PC-9 (cell line): Measurements from ENCODE around the gene C3. TPM values are rescaled to one million over a fixed set of nuclear protein-coding genes. Genes with fewer than 3 reads are reported as not detected.

ENCODE experiments used
- BruUV-seq: library from RNA; stranded (reverse); fragments of 400-500 nt; replicated peaks from 2 replicates; lab custom pipeline; 2021; lab: Mats Ljungman, UMichigan
- CTCF ChIA-PET: fragments of 300-600 bp; sonication (Branson Sonifier 250); formaldehyde crosslinking; loops from one replicate; lab custom pipeline; 2022; ENCODE audit warnings: antibody characterized with exemption; lab: Charles Lee
- POLR2A ChIA-PET: fragments of 300-600 bp; sonication (Branson Sonifier 250); formaldehyde crosslinking; loops from one replicate; lab custom pipeline; 2022; ENCODE audit warnings: antibody characterized with exemption; ENCODE audit not compliant: unreplicated experiment; lab: Charles Lee
- DNase-seq, 2 experiments: peaks; one replicate each; pipeline versions ENCODE4 v3.0.0 to v3.0.0-alpha.2; 2015 to 2022; ENCODE audit warnings: mixed read lengths in 1 of 2
- H2AFZ ChIP-seq: fragments of 200-600 bp; sonication (generic); 2 replicates; pipeline ENCODE4 v1.8.1; 2017; ENCODE audit warnings: antibody characterized with exemption
- H3F3A ChIP-seq: fragments of 200-600 bp; sonication (generic); 2 replicates; pipeline ENCODE4 v1.8.1; 2017; ENCODE audit warnings: antibody characterized with exemption, mild to moderate bottlenecking, low read depth; ENCODE audit not compliant: insufficient read depth
- H3K27ac ChIP-seq: fragments of 200-600 bp; sonication (generic); 2 replicates; pipeline ENCODE4 v1.6.1; 2016; ENCODE audit warnings: mixed run types
- H3K27me3 ChIP-seq: fragments of 200-600 bp; sonication (generic); 2 replicates; pipeline ENCODE4 v1.6.1; 2016; ENCODE audit warnings: low read depth, mixed run types; ENCODE audit not compliant: insufficient read depth
- H3K36me3 ChIP-seq: fragments of 200-600 bp; sonication (generic); 2 replicates; pipeline ENCODE4 v1.6.1; 2016; ENCODE audit warnings: low read depth, mixed run types
- H3K4me1 ChIP-seq: fragments of 200-600 bp; sonication (generic); replicated peaks from 2 replicates; pipeline ENCODE4 v1.6.1; 2016; ENCODE audit warnings: mixed run types; ENCODE audit not compliant: insufficient read depth
- H3K4me2 ChIP-seq: fragments of 200-600 bp; sonication (generic); 2 replicates; pipeline ENCODE4 v1.6.1; 2017; ENCODE audit warnings: mixed run types
- H3K4me3 ChIP-seq: fragments of 200-600 bp; sonication (generic); 2 replicates; pipeline ENCODE4 v1.6.1; 2016; ENCODE audit warnings: mixed run types
- H3K79me2 ChIP-seq: fragments of 200-600 bp; sonication (generic); 2 replicates; pipeline ENCODE4 v1.6.1; 2017; ENCODE audit warnings: low read depth, mixed run types
- H3K9me2 ChIP-seq: fragments of 200-600 bp; sonication (generic); 2 replicates; pipeline ENCODE4 v1.8.1; 2017; ENCODE audit warnings: mild to moderate bottlenecking; ENCODE audit not compliant: insufficient read depth
- H3K9me3 ChIP-seq: fragments of 200-600 bp; sonication (generic); 2 replicates; pipeline ENCODE4 v1.8.1; 2016; ENCODE audit warnings: low read depth; ENCODE audit not compliant: insufficient read depth
- H4K20me1 ChIP-seq: fragments of 200-600 bp; sonication (generic); 2 replicates; pipeline ENCODE4 v1.8.1; 2017; ENCODE audit not compliant: insufficient read depth
- CTCF ChIP-seq: fragments of 200-600 bp; sonication (generic); conservative IDR thresholded peaks from 2 replicates; pipeline ENCODE4 v1.6.1; 2017; ENCODE audit warnings: mixed run types, antibody characterized with exemption, mild to moderate bottlenecking, moderate library complexity
- EZH2 ChIP-seq: fragments of 200-600 bp; sonication (generic); IDR thresholded peaks from 2 replicates; pipeline ENCODE4 v1.8.0; 2017; ENCODE audit warnings: antibody characterized with exemption, low read depth
- intact Hi-C: fragments of 100-400 bp; cut with micrococcal nuclease; formaldehyde crosslinking; loops from one replicate; pipeline ENCODE4 v1.10.0; 2022; ENCODE audit not compliant: unreplicated experiment
- total RNA-seq: library from RNA; stranded (reverse); gene quantifications from 2 replicates; pipeline ENCODE4 v1.2.3, GENCODE V29; 2021

C3 gene
- total RNA-seq, 1 experiment from 2014 or later = 130 TPM

GRCh38 chr19:6737284-6737872 lies 16.9 kb upstream of the C3 start, which contains the start of gene GPR108:
Gene GPR108 (minus strand): TSS chr19:6737580. CDS start chr19:6737576, 4 bp downstream.
- DNase-seq = peak; percentile 96 to 98
- H3K36me3 ChIP-seq = no peaks in the 10 kb centered on the region
- peak within 1 kb of the TSS; percentile 79 for H3K4me2 ChIP-seq
- intact Hi-C loops = loop anchor here (5.0 kb wide), 2 partner anchors 275 to 610 kb away; partner anchors contain the start of gene CRB3
- POLR2A ChIA-PET = interaction anchor here (0.5 to 1.8 kb wide), 4 partner anchors 16 to 214 kb away, joined by 3 to 8 read pairs (median 4); partner anchors contain the start of genes C3 and TNFSF9
- peaks cover 41% of the 10 kb centered on the region for H3K79me2 ChIP-seq
- TF ChIP-seq CTCF (no peak), EZH2 (no peak)
- H3F3A ChIP-seq = peaks cover 37% of the 10 kb centered on the region
- H3K9me2 ChIP-seq = no peaks in the 10 kb centered on the region
- H3K27me3 ChIP-seq = no peaks in the 10 kb centered on the region
- BruUV-seq = no TSS peak
- H3K27ac ChIP-seq = peak within 1 kb of the TSS; percentile 81
- 0 out of 2 replicates have a peak, but pooled peaks cover 5% of the 10 kb centered on the region for H4K20me1 ChIP-seq
- H2AFZ ChIP-seq = peak within 1 kb of the TSS; percentile 76
- no peaks in the 10 kb centered on the region for H3K9me3 ChIP-seq
- peaks cover 27% of the 10 kb centered on the region for H3K4me1 ChIP-seq
- H3K4me3 ChIP-seq = peak within 1 kb of the TSS; percentile 82
- CTCF ChIA-PET = interaction anchor here (0.8 to 1.1 kb wide), 2 partner anchors 64 to 753 kb away, joined by 3 read pairs; no protein-coding TSS in a partner anchor

- Histone ChIP-seq H4K20me1 (0 out of 2 replicates have a peak, but pooled peaks cover 5% of the 10 kb centered on the region), H3K9me3 (no peaks in the 10 kb centered on the region), H3K36me3 (no peaks in the 10 kb centered on the region), H3K4me2 (peak overlapping the region; percentile 79), H3K4me1 (peaks cover 22% of the 10 kb centered on the region), H3K79me2 (peaks cover 36% of the 10 kb centered on the region), H3K27me3 (no peaks in the 10 kb centered on the region), H3K27ac (peak overlapping the region; percentile 81), H3F3A (peaks cover 32% of the 10 kb centered on the region), H3K4me3 (peak overlapping the region; percentile 82), H3K9me2 (no peaks in the 10 kb centered on the region), H2AFZ (peak overlapping the region; percentile 76)
- DNase-seq = peak in 1 of 2 experiments; percentile 37
- POLR2A ChIA-PET = interaction anchor here (0.5 to 1.8 kb wide), 3 partner anchors 16 to 206 kb away, joined by 3 to 8 read pairs (median 4); partner anchors contain the start of genes C3 and TNFSF9
- CTCF ChIA-PET = interaction anchor here (0.5 to 0.8 kb wide), 2 partner anchors 16 to 752 kb away, joined by 3 to 12 read pairs; partner anchors contain the start of gene C3
- TF ChIP-seq CTCF (peak; percentile 22; the same call in 1 of the 2 replicates), EZH2 (no peak)
- TSS peak; percentile 32 for BruUV-seq
- intact Hi-C loops = loop anchor here (1.0 to 5.0 kb wide), 4 partner anchors 105 to 610 kb away; partner anchors contain the start of gene CRB3
These were observed 16.4 kb upstream of the C3 start for GRCh38 chr19:6736917-6737283.

- H4K20me1 ChIP-seq = 0 out of 2 replicates have a peak, but pooled peaks cover 5% of the 10 kb centered on the region
- H2AFZ ChIP-seq = peak overlapping the region; percentile 76
- BruUV-seq = no TSS peak
- intact Hi-C loops = loop anchor here (1.0 to 5.0 kb wide), 4 partner anchors 104 to 609 kb away; partner anchors contain the start of gene CRB3
- no peaks in the 10 kb centered on the region for H3K9me2 ChIP-seq
- H3K4me3 ChIP-seq = peak overlapping the region; percentile 82
- TF ChIP-seq CTCF = peak; percentile 57; the same call in 1 of the 2 replicates
- TF ChIP-seq EZH2 = no peak
- H3K9me3 ChIP-seq = no peaks in the 10 kb centered on the region
- H3K27ac ChIP-seq = peak overlapping the region; percentile 81
- POLR2A ChIA-PET = no interaction called here
- H3K4me1 ChIP-seq = peaks cover 16% of the 10 kb centered on the region
- CTCF ChIA-PET = interaction anchor here (0.5 kb wide), 2 partner anchors 16 to 55 kb away, joined by 6 to 12 read pairs; partner anchors contain the start of gene C3
- H3K36me3 ChIP-seq = no peaks in the 10 kb centered on the region
- no peaks in the 10 kb centered on the region for H3K27me3 ChIP-seq
- H3K4me2 ChIP-seq = peak overlapping the region; percentile 79
- DNase-seq = peak; percentile 72 to 83
- peaks cover 31% of the 10 kb centered on the region for H3K79me2 ChIP-seq
- peaks cover 28% of the 10 kb centered on the region for H3F3A ChIP-seq
These were observed 15.9 kb upstream of the C3 start for GRCh38 chr19:6736169-6736916.
